ENCODE data around the gene CXCR4.

Gene CXCR4

DNA sequence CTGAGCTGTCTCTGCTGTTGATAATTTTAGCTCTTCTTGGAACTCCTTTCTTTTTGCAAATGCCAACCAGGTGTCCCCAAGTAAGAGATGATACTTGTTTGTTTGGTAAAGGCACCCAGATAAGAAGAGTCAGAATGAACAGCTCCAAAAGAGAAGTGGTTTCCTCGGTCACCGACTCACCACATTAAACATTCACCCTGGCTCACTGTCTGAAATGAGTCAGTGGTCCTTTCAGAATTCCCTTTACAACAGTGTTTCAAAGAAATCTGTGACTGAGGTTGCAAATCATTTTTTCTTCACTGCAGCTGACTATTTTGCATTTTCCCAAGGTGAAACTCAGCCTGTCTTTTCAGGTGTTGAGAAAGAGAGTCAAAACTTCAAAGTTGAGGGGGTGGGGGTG is 16.2 kb upstream of the CXCR4 start:
- Histone ChIP-seq H3K27me3 (ENCODE audit: insufficient read depth, low read length) (no peaks in the 10 kb centered on the region), H3K4me2 (ENCODE audit: low read length) (peak overlapping the region; percentile 71), H3K79me2 (ENCODE audit: insufficient read depth, low read length) (no peaks in the 10 kb centered on the region), H3K27ac (ENCODE audit: low read depth, low read length, poor library complexity, severe bottlenecking) (peak overlapping the region; percentile 100), H3K9ac (ENCODE audit: low read length) (peak overlapping the region; percentile 85), H3K9me3 (ENCODE audit: low read length) (no peaks in the 10 kb centered on the region), H3K4me3 (ENCODE audit: low read depth, low read length, poor library complexity, severe bottlenecking) (peak overlapping the region; percentile 17), H3K36me3 (ENCODE audit: insufficient read depth, low read length) (no peaks in the 10 kb centered on the region), H3K9me2 (ENCODE audit: low read depth, low read length) (no peaks in the 10 kb centered on the region), H4K20me1 (ENCODE audit: insufficient read depth, low read length) (no peaks in the 10 kb centered on the region), H2AFZ (ENCODE audit: low read length) (no peak overlapping the region), H3F3A (ENCODE audit: insufficient read depth, low read length) (peaks cover 18% of the 10 kb centered on the region), H3K4me1 (ENCODE audit: insufficient read depth, low read length, severe bottlenecking) (peaks cover 100% of the 10 kb centered on the region)
- TF ChIP-seq, protein P1, sequence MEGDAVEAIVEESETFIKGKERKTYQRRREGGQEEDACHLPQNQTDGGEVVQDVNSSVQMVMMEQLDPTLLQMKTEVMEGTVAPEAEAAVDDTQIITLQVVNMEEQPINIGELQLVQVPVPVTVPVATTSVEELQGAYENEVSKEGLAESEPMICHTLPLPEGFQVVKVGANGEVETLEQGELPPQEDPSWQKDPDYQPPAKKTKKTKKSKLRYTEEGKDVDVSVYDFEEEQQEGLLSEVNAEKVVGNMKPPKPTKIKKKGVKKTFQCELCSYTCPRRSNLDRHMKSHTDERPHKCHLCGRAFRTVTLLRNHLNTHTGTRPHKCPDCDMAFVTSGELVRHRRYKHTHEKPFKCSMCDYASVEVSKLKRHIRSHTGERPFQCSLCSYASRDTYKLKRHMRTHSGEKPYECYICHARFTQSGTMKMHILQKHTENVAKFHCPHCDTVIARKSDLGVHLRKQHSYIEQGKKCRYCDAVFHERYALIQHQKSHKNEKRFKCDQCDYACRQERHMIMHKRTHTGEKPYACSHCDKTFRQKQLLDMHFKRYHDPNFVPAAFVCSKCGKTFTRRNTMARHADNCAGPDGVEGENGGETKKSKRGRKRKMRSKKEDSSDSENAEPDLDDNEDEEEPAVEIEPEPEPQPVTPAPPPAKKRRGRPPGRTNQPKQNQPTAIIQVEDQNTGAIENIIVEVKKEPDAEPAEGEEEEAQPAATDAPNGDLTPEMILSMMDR (IDR thresholded peaks at IDR 0.05; ENCODE audit: low read length), result no peak
- no peak for TF ChIP-seq EZH2 (IDR thresholded peaks at IDR 0.05; ENCODE audit: borderline replicate concordance, low read length)

DNA sequence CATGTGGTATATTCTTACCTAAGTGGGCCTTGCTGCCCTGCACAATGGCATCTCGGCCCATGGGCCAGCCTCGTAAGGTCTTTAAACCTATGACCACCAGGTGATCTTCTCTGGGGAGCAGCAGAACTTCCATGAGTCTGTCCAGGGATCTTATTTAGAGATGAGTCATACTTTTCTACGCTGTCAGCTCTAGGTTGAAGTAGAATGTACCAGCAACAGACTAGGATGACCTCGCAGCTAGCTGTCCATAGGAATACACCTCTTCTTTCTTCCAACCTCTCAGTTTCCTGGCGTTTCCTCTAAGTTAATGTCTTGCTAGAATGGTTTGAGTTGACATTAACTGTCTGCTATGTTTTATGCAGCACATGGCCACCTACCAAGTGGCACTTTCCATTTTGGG is 15.6 kb upstream of the CXCR4 start:
- peaks cover 18% of the 10 kb centered on the region for H3F3A ChIP-seq (ENCODE audit: insufficient read depth, low read length)
- no peaks in the 10 kb centered on the region for H3K9me3 ChIP-seq (ENCODE audit: low read length)
- TF ChIP-seq, protein P1 (IDR thresholded peaks at IDR 0.05; ENCODE audit: low read length), result no peak
- TF ChIP-seq EZH2 (IDR thresholded peaks at IDR 0.05; ENCODE audit: borderline replicate concordance, low read length), result no peak
- no peaks in the 10 kb centered on the region for H4K20me1 ChIP-seq (ENCODE audit: insufficient read depth, low read length)
- peaks cover 100% of the 10 kb centered on the region for H3K4me1 ChIP-seq (ENCODE audit: insufficient read depth, low read length, severe bottlenecking)
- H3K4me2 ChIP-seq (ENCODE audit: low read length), result peak overlapping the region; percentile 71
- H3K36me3 ChIP-seq (ENCODE audit: insufficient read depth, low read length), result no peaks in the 10 kb centered on the region
- H3K9ac ChIP-seq (ENCODE audit: low read length), result peak overlapping the region; percentile 85
- H3K4me3 ChIP-seq (ENCODE audit: low read depth, low read length, poor library complexity, severe bottlenecking), result peak overlapping the region; percentile 17
- H3K27me3 ChIP-seq (ENCODE audit: insufficient read depth, low read length), result no peaks in the 10 kb centered on the region
- no peaks in the 10 kb centered on the region for H3K79me2 ChIP-seq (ENCODE audit: insufficient read depth, low read length)
- peak overlapping the region; percentile 100 for H3K27ac ChIP-seq (ENCODE audit: low read depth, low read length, poor library complexity, severe bottlenecking)
- H3K9me2 ChIP-seq (ENCODE audit: low read depth, low read length), result no peaks in the 10 kb centered on the region
- H2AFZ ChIP-seq (ENCODE audit: low read length), result no peak overlapping the region

DNA sequence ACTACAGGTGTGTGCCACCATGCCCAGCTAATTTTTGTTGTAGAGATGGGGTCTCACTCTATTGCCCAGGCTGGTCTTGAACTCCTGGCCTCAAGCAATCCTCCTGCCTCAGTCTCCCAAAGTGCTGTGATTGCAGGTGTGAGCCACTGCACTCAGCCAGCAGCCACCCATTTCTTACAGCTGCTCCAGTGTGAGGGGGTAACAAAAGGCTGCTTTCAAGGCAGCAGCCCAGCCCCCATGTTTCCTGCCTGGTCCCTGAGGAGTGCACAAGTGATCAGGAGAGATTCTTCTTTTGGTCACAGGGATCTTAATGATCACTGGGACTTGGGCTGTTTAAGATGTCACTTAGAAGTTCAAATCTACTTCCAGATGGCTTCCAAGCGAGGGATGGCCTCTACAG is 15.2 kb upstream of the CXCR4 start:
- Histone ChIP-seq H3K79me2 (ENCODE audit: insufficient read depth, low read length) (no peaks in the 10 kb centered on the region), H2AFZ (ENCODE audit: low read length) (no peak overlapping the region), H3K9me3 (ENCODE audit: low read length) (no peaks in the 10 kb centered on the region), H3K9me2 (ENCODE audit: low read depth, low read length) (no peaks in the 10 kb centered on the region), H3K9ac (ENCODE audit: low read length) (peak overlapping the region; percentile 85), H3F3A (ENCODE audit: insufficient read depth, low read length) (peaks cover 18% of the 10 kb centered on the region), H3K4me2 (ENCODE audit: low read length) (peak overlapping the region; percentile 71), H3K4me1 (ENCODE audit: insufficient read depth, low read length, severe bottlenecking) (peaks cover 97% of the 10 kb centered on the region), H3K27ac (ENCODE audit: low read depth, low read length, poor library complexity, severe bottlenecking) (peak overlapping the region; percentile 100), H4K20me1 (ENCODE audit: insufficient read depth, low read length) (no peaks in the 10 kb centered on the region), H3K4me3 (ENCODE audit: low read depth, low read length, poor library complexity, severe bottlenecking) (peak overlapping the region; percentile 17), H3K27me3 (ENCODE audit: insufficient read depth, low read length) (no peaks in the 10 kb centered on the region), H3K36me3 (ENCODE audit: insufficient read depth, low read length) (no peaks in the 10 kb centered on the region)
- no peak for TF ChIP-seq EZH2 (IDR thresholded peaks at IDR 0.05; ENCODE audit: borderline replicate concordance, low read length)
- TF ChIP-seq, protein P1 (IDR thresholded peaks at IDR 0.05; ENCODE audit: low read length), result no peak
